IPS-18c (cell line): ENCODE results near the gene SLCO2B1.

ENCODE experiments used
- H3K4me3 ChIP-seq: 2 replicates; pipeline ENCODE4 v1.7.0; 2013; ENCODE audit warnings: low read depth, mild to moderate bottlenecking, low read length, moderate library complexity; ENCODE audit not compliant: insufficient read depth
- H3K9me3 ChIP-seq: one replicate; pipeline ENCODE4 v1.6.1; 2013; ENCODE audit warnings: mild to moderate bottlenecking, low read length, moderate library complexity; ENCODE audit not compliant: control insufficient read depth, insufficient read depth

Gene SLCO2B1

GRCh38 chr11:75198278-75198973, 47.5 kb downstream of the SLCO2B1 start:
- Histone ChIP-seq H3K4me3 (no peak overlapping the region), H3K9me3 (no peaks in the 10 kb centered on the region)

- no peak overlapping the region for H3K4me3 ChIP-seq
- H3K9me3 ChIP-seq = no peaks in the 10 kb centered on the region
These were observed 48.6 kb downstream of the SLCO2B1 start for GRCh38 chr11:75199412-75199955.

GRCh38 chr11:75200051-75200450, 49.1 kb downstream of the SLCO2B1 start:
- H3K4me3 ChIP-seq = no peak overlapping the region
- H3K9me3 ChIP-seq = no peaks in the 10 kb centered on the region

- no peaks in the 10 kb centered on the region for H3K9me3 ChIP-seq
- H3K4me3 ChIP-seq = no peak overlapping the region
These were observed 49.6 kb downstream of the SLCO2B1 start for GRCh38 chr11:75200531-75200930.

GRCh38 chr11:75201771-75202170, 50.9 kb downstream of the SLCO2B1 start:
- Histone ChIP-seq H3K4me3 (no peak overlapping the region), H3K9me3 (no peaks in the 10 kb centered on the region)

- Histone ChIP-seq H3K9me3 (no peaks in the 10 kb centered on the region), H3K4me3 (no peak overlapping the region)
These were observed 51.3 kb downstream of the SLCO2B1 start for GRCh38 chr11:75202195-75202594.

GRCh38 chr11:75203138-75203537, 52.2 kb downstream of the SLCO2B1 start:
- Histone ChIP-seq H3K9me3 (no peaks in the 10 kb centered on the region), H3K4me3 (no peak overlapping the region)

GRCh38 chr11:75203641-75204011, 52.7 kb downstream of the SLCO2B1 start:
- Histone ChIP-seq H3K9me3 (no peaks in the 10 kb centered on the region), H3K4me3 (no peak overlapping the region)

DNA sequence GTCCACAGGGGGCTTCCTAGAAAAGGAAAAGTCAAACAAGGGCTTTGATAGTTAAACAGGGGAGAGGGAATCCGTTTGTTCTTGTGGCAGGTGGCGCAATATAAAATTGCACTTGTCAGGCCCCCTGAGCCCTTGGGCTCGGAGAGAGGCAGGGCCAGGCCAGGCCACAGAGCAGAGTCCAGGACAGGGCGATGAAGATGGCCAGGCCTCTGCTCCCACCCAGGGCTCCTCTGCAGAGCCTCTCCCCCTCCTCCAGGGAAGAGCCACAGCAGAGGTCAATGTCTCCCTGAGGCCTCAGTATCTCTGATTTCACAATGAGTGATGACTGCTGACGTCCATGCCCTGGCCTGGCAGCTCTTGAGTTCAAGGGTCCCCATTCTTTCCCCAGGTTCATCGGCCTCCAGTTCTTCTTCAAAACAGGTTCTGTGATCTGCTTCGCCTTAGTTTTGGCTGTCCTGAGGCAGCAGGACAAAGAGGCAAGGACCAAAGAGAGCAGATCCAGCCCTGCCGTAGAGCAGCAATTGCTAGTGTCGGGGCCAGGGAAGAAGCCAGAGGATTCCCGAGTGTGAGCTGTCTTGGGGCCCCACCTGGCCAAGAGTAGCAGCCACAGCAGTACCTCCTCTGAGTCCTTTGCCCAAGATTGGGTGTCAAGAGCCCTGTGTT, 53.2 kb downstream of the SLCO2B1 start:
- Histone ChIP-seq H3K4me3 (no peak overlapping the region), H3K9me3 (no peaks in the 10 kb centered on the region)

DNA sequence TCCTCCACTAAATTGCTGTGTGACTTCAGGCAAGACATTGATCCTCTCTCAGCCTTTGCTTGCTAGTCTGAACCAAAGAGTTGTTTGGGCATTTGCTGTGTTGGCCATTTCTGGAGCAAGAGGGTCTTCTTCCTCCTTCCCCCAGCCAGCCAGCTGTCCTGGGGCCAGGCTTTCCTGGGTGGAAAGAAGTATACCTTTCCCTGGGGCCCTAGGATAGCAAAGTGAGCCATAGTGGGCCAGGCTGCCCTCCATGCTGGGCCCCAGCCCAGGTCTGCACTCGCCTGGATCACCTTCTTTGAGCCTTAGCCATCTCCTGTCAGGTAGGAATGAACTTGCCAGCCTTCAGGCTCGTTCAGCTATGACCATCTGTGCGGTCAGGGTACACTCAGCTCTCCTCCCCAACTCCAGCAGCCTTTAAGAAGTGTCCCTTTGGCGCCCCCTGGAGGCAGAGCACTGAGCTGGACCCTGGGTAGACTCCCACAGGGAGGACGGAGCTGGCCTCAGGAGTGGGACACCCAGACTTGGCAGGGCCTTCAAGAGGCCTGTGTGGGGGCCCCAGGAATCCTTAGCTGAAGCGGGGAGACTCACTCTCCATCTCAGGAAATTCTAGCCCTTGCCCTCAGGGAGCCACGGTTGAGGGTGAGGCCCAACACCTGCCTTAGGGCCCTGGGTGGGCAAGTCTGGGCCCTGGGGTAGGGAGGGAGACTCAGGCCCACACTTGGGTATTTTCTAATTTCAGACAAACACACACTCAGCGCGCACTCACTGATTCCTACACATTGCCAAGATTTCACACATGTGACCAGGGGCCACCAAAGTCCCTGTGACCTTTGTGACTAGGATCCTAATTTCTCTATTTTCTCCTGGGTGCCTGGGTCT, 54.0 kb downstream of the SLCO2B1 start:
- H3K4me3 ChIP-seq = no peak overlapping the region

GRCh38 chr11:75205564-75206020, 54.7 kb downstream of the SLCO2B1 start:
- H3K4me3 ChIP-seq = no peak overlapping the region
- H3K9me3 ChIP-seq = no peaks in the 10 kb centered on the region

More for the DNA sequence above, 54.0 kb downstream of the SLCO2B1 start:
- H3K9me3 ChIP-seq = no peaks in the 10 kb centered on the region

- Histone ChIP-seq H3K9me3 (no peaks in the 10 kb centered on the region), H3K4me3 (no peak overlapping the region)
These were observed 57.5 kb downstream of the SLCO2B1 start for GRCh38 chr11:75208446-75208845.

- no peak overlapping the region for H3K4me3 ChIP-seq
- no peaks in the 10 kb centered on the region for H3K9me3 ChIP-seq
These were observed 61.5 kb downstream of the SLCO2B1 start for GRCh38 chr11:75212411-75212810.

GRCh38 chr11:75214411-75214821, 63.5 kb downstream of the SLCO2B1 start:
- no peaks in the 10 kb centered on the region for H3K9me3 ChIP-seq
- H3K4me3 ChIP-seq = no peak overlapping the region

GRCh38 chr11:75214843-75215242, 63.9 kb downstream of the SLCO2B1 start:
- no peaks in the 10 kb centered on the region for H3K9me3 ChIP-seq
- no peak overlapping the region for H3K4me3 ChIP-seq

DNA sequence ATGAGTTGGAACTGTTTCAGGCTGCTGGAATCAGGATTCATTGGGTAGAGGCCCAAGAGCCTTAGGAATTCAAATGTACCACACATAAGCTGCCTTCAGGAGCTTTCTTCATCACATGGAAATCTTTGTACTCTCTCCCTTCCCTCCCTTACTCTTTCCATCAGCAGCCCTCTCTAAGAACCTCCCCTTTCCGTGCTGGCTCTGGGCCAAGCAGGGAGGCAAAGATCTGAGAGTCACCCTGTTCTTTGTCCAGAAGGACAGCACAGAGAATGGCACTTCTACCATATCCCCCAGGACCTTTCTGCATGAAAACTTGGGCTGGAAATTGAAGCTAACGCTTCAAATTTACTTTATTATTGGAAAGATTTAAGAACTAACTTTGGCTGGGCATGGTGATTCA, 69.0 kb downstream of the SLCO2B1 start:
- Histone ChIP-seq H3K9me3 (no peaks in the 10 kb centered on the region), H3K4me3 (no peak overlapping the region)

DNA sequence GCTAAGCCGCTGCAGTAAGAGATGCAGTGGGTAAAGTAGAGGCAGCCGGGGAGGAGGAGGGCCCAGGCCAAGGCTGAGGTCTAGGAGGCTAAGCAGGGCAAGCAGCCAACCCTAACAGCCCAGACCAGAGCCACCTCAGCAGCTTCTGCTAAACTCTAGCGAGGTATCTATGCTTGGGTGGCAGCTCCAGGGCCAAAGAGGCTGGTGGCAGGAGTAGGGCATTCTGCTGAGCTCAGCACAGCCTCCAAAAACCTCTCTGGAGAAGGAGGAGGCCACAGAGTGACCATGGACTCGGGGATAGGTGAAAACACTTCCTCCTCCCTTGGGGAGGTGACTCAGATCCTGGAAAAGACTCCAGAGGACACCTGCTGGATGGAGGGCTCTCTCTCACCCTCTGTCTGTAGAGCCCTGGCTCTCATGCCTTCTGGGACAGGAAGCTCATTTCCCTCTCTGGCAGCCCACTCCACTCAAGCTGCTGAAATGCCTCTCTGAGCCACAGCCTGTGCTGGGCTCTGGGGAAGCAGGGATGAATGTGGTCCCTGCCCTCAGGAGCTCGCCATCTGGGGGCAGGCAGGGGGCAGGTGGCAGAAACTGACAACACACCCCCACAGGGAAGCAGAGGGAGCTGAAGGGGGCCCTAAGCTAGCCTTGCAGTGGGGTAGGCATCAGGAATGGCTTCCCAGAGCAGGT, 73.2 kb downstream of the SLCO2B1 start:
- H3K9me3 ChIP-seq = no peaks in the 10 kb centered on the region
- no peak overlapping the region for H3K4me3 ChIP-seq
